CD4-positive, alpha-beta T cell (primary cell): ENCODE results near the gene OBSL1. TPM values are rescaled to one million over a fixed set of nuclear protein-coding genes. Genes with fewer than 3 reads are reported as not detected.

ENCODE experiments used
- ATAC-seq: fragments of 200-7000 bp; cut with Tn5 transposase; one replicate; pipeline ENCODE4 v1.10.0; 2022; ENCODE audit warnings: mild to moderate bottlenecking; ENCODE audit not compliant: poor library complexity
- CTCF ChIA-PET: fragments of 350-600 bp; sonication (Branson Sonifier 250); formaldehyde crosslinking; loops from one replicate; lab custom pipeline; 2021; ENCODE audit warnings: antibody characterized with exemption, inconsistent platforms; lab: Charles Lee
- POLR2A ChIA-PET: fragments of 350-600 bp; sonication (Branson Sonifier 250); formaldehyde crosslinking; loops from one replicate; lab custom pipeline; 2021; ENCODE audit warnings: antibody characterized with exemption, inconsistent platforms; lab: Charles Lee
- DNase-seq, 14 experiments: peaks; one replicate each; pipeline ENCODE4 v3.0.0-alpha.2; 2013 to 2020; ENCODE audit warnings: mixed read lengths in 2 of 14
- H3K27ac ChIP-seq, 2 donors: one replicate each; pipeline versions ENCODE4 v1.5.1 to v1.7.0; 2013; ENCODE audit warnings: low read length in 2 of 2, low read depth in 1 of 2, mild to moderate bottlenecking in 1 of 2
- H3K27me3 ChIP-seq, 2 experiments: 1 replicate in 1 of 2; 2 replicates in 1 of 2; pipeline versions ENCODE4 v1.6.1 to v1.7.0; 2013; ENCODE audit warnings: low read length in 2 of 2, control low read depth in 1 of 2, mild to moderate bottlenecking in 1 of 2, moderate library complexity in 1 of 2; ENCODE audit not compliant: insufficient read depth in 2 of 2, control insufficient read depth in 1 of 2
- H3K36me3 ChIP-seq: one replicate; pipeline ENCODE4 v1.6.1; 2013; ENCODE audit warnings: low read length, control low read depth; ENCODE audit not compliant: insufficient read depth
- H3K4me1 ChIP-seq: one replicate; pipeline ENCODE4 v1.6.1; 2013; ENCODE audit warnings: low read length, control low read depth; ENCODE audit not compliant: insufficient read depth
- H3K4me3 ChIP-seq: one replicate; pipeline ENCODE4 v1.5.1; 2013; ENCODE audit warnings: mild to moderate bottlenecking, low read length, moderate library complexity
- H3K9me3 ChIP-seq, 2 experiments: 1 replicate in 1 of 2; 2 replicates in 1 of 2; pipeline versions ENCODE4 v1.6.1 to v1.7.0; 2013; ENCODE audit warnings: low read length in 2 of 2, mild to moderate bottlenecking in 2 of 2, control low read depth in 1 of 2, moderate library complexity in 1 of 2; ENCODE audit not compliant: control insufficient read depth in 1 of 2, insufficient read depth in 1 of 2
- H3K27ac Mint-ChIP-seq: one replicate; pipeline ENCODE4 v1.8.0; 2020; ENCODE audit warnings: mixed read lengths
- H3K27me3 Mint-ChIP-seq: one replicate; pipeline ENCODE4 v1.8.0; 2021; ENCODE audit warnings: mixed read lengths
- H3K36me3 Mint-ChIP-seq: one replicate; pipeline ENCODE4 v1.8.0; 2021; ENCODE audit warnings: low read depth, mixed read lengths
- H3K4me1 Mint-ChIP-seq: one replicate; pipeline ENCODE4 v1.8.0; 2021; ENCODE audit warnings: low read depth, mixed read lengths
- H3K4me3 Mint-ChIP-seq: one replicate; pipeline ENCODE4 v1.8.0; 2020; ENCODE audit warnings: mild to moderate bottlenecking, mixed read lengths
- H3K9me3 Mint-ChIP-seq: one replicate; pipeline ENCODE4 v1.8.0; 2020; ENCODE audit warnings: mixed read lengths
- intact Hi-C, 2 experiments: fragments of 100-400 bp; cut with DNase I in 1 of 2; cut with micrococcal nuclease in 1 of 2; formaldehyde crosslinking; loops; one replicate each; pipeline versions ENCODE4 v1.15.1 to v1.9.0; 2023 to 2025; cut with DNase I, micrococcal nuclease
- total RNA-seq, 174 experiments: library from RNA in 2 of 174; stranded (reverse) in 2 of 174; gene quantifications; one replicate each; pipeline ENCODE4 v1.2.3 and lab custom pipeline; 2021 to 2026
- TF ChIP-seq, protein P1 (sequence below): fragments of 200-600 bp; IDR thresholded peaks from one replicate; pipeline ENCODE4 v1.8.0; 2022; ENCODE audit warnings: antibody characterized with exemption, mild to moderate bottlenecking

The OBSL1 gene
- total RNA-seq, 2 experiments from 2014 or later = 0.31 to 0.49 TPM

DNA sequence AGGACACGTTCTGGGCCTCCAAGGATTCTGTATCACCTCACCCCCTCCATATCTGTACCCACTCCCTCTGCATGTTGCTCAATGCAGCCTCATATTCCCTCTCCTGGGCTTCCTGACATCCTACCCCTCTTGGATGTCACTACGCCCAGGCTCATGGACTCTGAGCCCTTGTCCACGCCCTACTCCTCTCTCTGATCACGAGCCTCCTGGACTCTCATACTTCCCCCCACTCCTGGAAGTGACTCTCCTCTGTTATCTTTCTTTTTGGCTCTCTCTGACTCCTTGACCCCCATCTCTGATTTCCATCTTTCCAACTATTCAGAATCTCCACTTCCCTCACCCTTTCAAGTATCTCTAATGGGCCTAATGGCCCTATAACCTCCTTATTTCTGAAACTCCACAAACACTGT, 25.4 kb downstream of the OBSL1 start:
- DNase-seq = no peak

GRCh38 chr2:219545295-219545942, 25.9 kb downstream of the OBSL1 start:
- Mint-ChIP-seq H3K9me3 (no peaks in the 10 kb centered on the region), H3K27ac (peak overlapping the region; percentile 12), H3K36me3 (peaks cover 6% of the 10 kb centered on the region), H3K4me3 (peak overlapping the region; percentile 78), H3K27me3 (peaks cover 15% of the 10 kb centered on the region), H3K4me1 (peaks cover 22% of the 10 kb centered on the region)
- CTCF ChIA-PET = interaction anchor here (0.7 to 1.0 kb wide), 3 partner anchors 15 to 97 kb away, joined by 3 read pairs; no protein-coding TSS in a partner anchor
- DNase-seq = peak in 1 of 14 experiments; percentile 4
- Histone ChIP-seq H3K27me3 (peaks cover 0 to 1% of the 10 kb centered on the region in 2 experiments), H3K36me3 (no peaks in the 10 kb centered on the region), H3K27ac (no peak overlapping the region), H3K4me3 (no peak overlapping the region), H3K4me1 (peaks cover 32% of the 10 kb centered on the region), H3K9me3 (no peaks in the 10 kb centered on the region)
- POLR2A ChIA-PET = interaction anchor here (1.0 kb wide), 1 partner anchor 52 kb away, joined by 3 read pairs; the partner anchor contains the start of gene STK11IP
- TF ChIP-seq, protein P1, sequence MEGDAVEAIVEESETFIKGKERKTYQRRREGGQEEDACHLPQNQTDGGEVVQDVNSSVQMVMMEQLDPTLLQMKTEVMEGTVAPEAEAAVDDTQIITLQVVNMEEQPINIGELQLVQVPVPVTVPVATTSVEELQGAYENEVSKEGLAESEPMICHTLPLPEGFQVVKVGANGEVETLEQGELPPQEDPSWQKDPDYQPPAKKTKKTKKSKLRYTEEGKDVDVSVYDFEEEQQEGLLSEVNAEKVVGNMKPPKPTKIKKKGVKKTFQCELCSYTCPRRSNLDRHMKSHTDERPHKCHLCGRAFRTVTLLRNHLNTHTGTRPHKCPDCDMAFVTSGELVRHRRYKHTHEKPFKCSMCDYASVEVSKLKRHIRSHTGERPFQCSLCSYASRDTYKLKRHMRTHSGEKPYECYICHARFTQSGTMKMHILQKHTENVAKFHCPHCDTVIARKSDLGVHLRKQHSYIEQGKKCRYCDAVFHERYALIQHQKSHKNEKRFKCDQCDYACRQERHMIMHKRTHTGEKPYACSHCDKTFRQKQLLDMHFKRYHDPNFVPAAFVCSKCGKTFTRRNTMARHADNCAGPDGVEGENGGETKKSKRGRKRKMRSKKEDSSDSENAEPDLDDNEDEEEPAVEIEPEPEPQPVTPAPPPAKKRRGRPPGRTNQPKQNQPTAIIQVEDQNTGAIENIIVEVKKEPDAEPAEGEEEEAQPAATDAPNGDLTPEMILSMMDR = no peak
- ATAC-seq = no peak
- intact Hi-C loops = loop anchor here in 1 of 2 experiments (2.0 to 10.0 kb wide), 5 partner anchors 51 to 981 kb away; partner anchors contain the start of genes CNOT9, STK11IP, USP37 and ZFAND2B

More for the DNA sequence above, 25.4 kb downstream of the OBSL1 start:
- Mint-ChIP-seq H3K4me3 (peak overlapping the region; percentile 45), H3K9me3 (no peaks in the 10 kb centered on the region), H3K4me1 (peaks cover 22% of the 10 kb centered on the region), H3K27ac (no peak overlapping the region), H3K27me3 (peaks cover 19% of the 10 kb centered on the region), H3K36me3 (peaks cover 3% of the 10 kb centered on the region)
- Histone ChIP-seq H3K4me1 (peaks cover 31% of the 10 kb centered on the region), H3K27me3 (peaks cover 0 to 7% of the 10 kb centered on the region in 2 experiments), H3K9me3 (peaks cover 0 to 4% of the 10 kb centered on the region in 2 experiments), H3K36me3 (no peaks in the 10 kb centered on the region), H3K4me3 (no peak overlapping the region), H3K27ac (no peak overlapping the region)
- ChIA-PET POLR2A (no interaction called here), CTCF (interaction anchor here (0.8 kb wide), 1 partner anchor 15 kb away, joined by 3 read pairs; no protein-coding TSS in a partner anchor)
- ATAC-seq = no peak
- intact Hi-C loops = loop anchor here in 1 of 2 experiments (2.0 to 10.0 kb wide), 5 partner anchors 51 to 981 kb away; partner anchors contain the start of genes CNOT9, STK11IP, USP37 and ZFAND2B
- TF ChIP-seq, protein P1 = no peak

DNA sequence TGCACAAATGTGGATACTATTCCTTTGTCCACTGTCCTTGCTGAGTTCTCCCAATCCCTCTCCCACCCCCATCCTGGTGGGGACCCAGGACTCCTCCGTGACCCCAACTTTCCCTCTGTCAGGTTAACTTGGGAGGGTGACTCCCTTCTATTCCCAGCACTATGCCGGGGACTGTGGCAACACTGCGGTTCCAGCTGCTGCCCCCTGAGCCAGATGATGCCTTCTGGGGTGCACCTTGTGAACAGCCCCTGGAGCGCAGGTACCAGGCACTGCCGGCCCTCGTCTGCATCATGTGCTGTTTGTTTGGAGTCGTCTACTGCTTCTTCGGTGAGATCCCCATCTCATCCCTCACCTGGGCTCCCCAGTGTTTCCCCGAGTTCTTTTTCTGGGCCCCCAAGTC, 26.8 kb downstream of the OBSL1 start:
- TF ChIP-seq, protein P1 = no peak
- H3K4me3 Mint-ChIP-seq = peak overlapping the region; percentile 78
- no peaks in the 10 kb centered on the region for H3K9me3 ChIP-seq
- ChIA-PET CTCF (interaction anchor here (1.0 to 1.8 kb wide), 2 partner anchors 15 to 157 kb away, joined by 3 to 10 read pairs; partner anchors contain the start of gene DNPEP), POLR2A (interaction anchor here (1.0 to 2.5 kb wide), 3 partner anchors 8 to 157 kb away, joined by 3 to 17 read pairs (median 13); partner anchors contain the start of genes DNPEP and STK11IP)
- peak in 1 of 14 experiments; percentile 8 for DNase-seq
- H3K27me3 ChIP-seq = no peaks in the 10 kb centered on the region
- peaks cover 32% of the 10 kb centered on the region for H3K4me1 ChIP-seq
- H3K27ac ChIP-seq = no peak overlapping the region
- no peak for ATAC-seq
- peak overlapping the region; percentile 12 for H3K27ac Mint-ChIP-seq
- H3K27me3 Mint-ChIP-seq = peaks cover 9% of the 10 kb centered on the region
- intact Hi-C loops = loop anchor here in 1 of 2 experiments (2.0 to 10.0 kb wide), 6 partner anchors 52 to 980 kb away; partner anchors contain the start of genes CNOT9, DNPEP, STK11IP and USP37
- H3K36me3 Mint-ChIP-seq = peaks cover 6% of the 10 kb centered on the region
- H3K4me3 ChIP-seq = peak overlapping the region; percentile 72
- H3K4me1 Mint-ChIP-seq = peaks cover 22% of the 10 kb centered on the region
- no peaks in the 10 kb centered on the region for H3K9me3 Mint-ChIP-seq
- H3K36me3 ChIP-seq = no peaks in the 10 kb centered on the region
